Measurements from ENCODE around the gene GMFB.
"Not testable (repeated sequence)": the region's sequence is repeated elsewhere in the genome, so short reads cannot be mapped to it uniquely, and the experiment has no call there.

GMFB gene

DNA sequence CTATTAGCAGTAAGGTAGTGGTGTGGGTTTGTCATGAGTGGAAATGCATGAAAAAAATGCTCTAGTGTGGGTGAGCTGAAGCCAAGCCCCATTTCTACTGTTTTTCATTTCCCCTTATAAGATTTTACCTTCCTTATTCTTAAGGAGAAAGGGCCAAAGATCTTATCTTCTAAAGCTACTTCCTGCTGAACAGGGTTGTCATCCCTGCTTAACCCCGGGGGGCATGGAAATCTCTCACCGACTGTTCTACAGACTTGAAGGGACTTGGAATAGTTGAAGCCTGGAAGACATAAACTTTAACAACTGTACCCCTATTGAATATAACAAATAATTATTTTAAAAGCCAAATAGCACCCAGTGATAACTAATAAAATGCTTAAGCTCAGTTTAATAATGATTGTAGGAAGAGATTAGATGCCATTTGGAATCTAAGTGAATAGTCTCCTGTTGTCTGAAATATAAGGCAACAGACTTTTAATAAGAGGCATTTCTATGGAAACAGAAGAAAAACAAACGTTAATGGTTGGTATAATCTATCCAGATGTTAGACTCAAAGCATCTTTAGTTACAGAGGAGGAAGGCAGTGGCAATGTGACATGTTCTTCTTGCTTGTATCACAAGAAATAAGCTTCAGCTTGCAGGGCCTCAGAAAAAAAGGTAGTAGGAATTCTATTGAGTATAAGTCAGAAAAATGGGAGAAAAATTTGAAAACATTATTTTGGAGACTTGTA lies 1.8 kb upstream of the GMFB start:
- DNase-seq = no peak

DNA sequence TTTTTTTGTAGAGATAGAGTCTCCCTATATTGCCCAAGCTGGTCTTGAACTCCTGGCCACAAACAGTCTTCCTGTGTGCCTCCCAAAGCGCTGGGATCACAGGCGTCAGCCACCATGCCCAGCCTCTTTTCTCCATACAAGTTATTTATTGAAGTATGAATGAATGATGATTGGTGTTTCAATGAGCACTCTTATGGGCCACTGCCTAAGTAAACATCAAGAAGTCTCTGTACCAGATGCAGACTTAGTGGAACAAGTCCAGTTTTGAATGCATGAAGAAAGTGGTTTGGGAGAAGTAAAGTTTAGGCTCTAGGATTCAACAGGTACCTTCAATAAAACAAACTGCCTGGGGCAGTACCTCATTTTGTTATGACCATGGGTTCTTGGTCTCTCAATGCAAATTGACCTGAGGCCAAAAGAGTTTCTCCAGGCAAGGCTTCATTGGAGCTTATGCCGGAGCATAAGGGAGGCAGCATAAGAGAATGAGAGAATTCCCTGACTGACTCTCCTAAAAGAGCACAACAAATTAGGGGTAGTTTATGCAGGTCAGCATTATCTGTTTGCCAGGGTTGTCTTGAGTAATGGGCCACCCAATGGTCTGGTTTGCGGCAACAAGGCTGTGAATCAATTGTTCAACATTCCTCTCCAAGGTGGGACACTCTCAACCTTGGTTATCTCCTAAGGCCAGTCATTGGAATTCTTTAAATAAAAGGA lies 1.1 kb upstream of the GMFB start:
- DNase-seq = no peak

DNA sequence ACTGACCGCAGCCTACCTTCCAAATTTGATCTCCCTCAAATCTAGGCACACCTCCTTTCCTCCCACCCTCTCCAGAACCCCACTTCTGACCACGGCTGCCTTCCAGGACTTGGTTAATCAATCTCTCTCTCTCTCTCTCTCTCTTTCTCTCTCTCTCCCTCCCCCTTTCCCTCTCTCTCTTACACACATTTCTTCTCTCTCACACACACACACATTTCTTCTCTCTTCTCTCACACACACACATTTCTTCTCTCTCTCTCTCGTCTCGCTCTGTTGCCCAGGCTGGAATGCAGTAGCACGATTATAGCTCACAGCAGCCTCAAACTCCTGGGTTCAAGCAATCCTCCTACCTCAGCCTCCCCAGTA lies 521 bp upstream of the GMFB start:
- DNase-seq = no peak

DNA sequence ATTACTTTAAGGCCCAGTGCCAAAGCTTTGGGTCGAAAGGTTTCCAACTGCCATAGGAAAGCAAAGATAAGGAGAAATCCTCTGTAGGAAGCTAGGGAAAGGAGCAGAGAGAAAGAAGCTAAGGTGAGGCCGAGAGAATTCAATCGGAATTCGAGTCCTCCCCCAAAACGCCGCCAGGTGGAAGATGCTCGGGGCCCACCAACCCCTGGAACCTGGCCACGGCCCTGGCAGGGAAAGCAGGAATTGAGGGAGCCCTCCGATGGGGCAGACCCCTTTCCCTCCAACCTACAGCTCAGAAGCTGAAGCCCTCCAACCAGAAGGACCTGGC lies 498 bp downstream of the GMFB start:
- DNase-seq = no peak

DNA sequence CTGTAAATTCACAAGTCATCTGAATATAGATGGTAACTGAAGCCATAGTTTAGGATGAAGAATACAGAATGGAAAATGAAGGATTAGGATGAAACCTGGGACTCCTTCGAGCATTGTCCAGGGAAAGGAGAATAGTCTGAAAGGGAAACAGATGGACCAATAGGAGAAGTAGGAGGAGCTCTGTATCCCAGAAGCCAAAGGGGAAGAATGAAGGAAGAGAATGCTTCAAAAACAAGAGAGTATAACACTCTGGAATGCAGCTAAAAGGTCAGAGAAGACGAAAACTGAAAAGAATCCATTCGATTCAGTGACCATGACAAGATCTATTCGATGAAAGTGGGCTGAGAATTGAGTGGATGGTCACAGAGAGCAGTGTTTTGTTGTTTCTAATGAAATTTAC lies 1.0 kb downstream of the GMFB start:
- DNase-seq = no peak

DNA sequence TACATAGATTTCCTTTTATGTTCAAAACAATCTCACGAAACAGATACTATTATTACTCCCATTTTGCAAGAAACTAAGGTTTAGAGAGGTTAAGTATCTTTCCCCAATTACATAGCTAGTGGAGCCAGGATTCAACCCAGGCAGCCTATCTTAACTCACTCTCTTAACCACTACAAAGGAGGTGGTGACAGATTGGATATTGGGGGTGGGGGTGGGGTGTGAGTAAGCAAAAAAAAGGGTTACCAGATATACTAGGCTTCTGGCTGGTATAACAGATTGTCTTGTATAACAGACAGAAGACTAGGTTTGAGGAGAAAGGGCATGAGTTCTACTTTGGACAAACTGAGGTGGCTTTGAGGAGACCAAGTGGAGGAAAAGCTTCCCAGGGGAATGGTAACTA lies 2.1 kb downstream of the GMFB start:
- no peak for DNase-seq

DNA sequence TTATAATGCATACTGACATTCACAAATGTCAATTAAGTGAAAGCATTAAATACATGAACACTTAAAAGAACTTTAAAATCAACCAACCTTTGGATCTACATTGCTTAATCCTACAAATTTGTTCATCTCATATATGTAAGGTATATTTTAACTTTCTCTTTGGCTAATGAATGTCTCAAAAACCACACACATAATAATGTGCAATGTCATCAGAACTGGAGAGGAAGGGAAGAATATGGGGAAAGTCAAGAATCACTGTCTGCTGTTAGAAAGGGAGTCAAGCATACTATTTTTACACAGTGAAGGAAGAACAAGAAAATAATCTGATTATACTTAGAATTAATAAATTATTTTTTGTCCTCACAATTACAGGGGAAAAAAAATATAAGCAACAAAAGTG lies 4.9 kb downstream of the GMFB start:
- no peak for DNase-seq

DNA sequence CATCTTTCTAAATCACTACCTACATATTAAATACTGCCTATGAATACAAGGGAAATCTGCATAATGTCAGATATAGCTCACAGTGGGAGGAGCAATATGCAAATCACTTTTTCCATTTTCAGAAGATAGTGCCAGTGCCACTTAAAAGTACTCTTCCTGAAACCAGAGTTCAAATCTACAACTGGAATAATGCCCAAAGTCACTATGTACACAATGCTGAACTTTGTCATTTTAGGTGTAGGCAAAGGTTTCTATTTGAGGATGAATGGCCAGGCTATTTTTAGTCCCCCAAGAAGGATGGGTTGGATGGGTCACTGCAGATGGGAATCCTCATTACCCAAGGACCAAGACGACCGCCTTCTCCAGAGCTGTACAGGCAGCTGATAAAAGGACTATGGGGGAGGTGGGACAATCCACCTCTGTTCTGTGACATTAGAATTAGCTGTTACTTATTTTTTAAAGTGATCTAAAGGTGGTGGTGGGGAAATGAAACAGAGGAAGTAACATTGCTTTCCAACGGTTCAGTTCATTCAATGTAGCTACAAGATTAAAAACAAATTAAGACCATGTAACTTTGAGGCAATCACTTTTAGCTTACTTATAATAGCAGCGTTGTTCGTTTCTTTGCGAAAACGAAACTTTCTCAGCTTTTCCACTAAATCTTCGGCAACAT lies 5.6 kb downstream of the GMFB start:
- no peak for DNase-seq

DNA sequence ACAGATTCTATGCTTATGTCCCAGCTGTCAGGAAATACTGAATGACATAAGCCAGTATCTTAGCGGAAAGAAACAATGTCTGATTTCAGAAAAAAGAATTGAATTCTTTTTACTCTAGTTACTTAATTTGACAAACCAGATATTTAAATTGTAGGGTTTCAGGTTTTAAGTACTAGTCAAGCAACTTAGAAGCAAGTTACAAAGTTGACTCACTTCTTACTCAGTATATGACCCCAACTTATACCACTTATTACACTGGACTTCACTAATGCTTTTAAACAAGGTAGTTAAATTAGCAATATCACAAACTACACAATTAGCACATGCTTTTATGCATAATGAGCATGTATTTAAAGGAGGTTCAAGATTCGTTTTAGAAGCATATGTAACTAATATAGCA lies 7.1 kb downstream of the GMFB start:
- DNase-seq = no peak

DNA sequence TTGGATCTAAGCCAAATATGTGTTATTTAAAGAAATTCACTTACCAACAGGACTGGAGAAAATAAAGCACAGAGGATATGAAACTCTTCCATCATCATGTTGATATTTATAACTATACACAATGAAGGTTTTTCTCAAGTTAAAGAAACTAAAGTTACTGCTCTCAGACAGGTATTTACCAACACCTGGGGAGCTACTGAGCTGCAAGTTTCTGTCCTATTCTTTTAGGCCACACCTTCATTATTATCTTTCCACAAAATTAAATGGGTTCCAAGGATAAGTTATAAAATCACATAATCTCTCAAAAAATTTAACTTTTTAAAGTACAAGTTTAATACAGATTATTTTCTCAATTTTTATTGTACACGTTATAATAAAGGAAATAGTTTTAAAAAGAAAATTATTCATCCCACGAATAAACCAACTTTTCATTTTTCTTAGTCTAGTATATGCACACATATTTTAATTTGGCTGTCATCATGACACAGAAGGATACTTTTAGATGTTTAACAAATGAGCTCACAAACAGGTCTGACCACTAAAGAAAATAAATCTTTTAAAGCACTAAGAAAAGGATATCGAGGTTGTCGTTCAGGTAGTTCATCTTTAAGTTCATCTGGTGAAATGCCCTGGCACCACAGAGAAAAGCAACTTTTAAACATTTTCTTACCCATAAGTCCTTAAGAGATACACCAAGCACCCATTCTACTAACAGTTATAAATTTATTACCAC lies 7.8 kb downstream of the GMFB start:
- DNase-seq = no peak

DNA sequence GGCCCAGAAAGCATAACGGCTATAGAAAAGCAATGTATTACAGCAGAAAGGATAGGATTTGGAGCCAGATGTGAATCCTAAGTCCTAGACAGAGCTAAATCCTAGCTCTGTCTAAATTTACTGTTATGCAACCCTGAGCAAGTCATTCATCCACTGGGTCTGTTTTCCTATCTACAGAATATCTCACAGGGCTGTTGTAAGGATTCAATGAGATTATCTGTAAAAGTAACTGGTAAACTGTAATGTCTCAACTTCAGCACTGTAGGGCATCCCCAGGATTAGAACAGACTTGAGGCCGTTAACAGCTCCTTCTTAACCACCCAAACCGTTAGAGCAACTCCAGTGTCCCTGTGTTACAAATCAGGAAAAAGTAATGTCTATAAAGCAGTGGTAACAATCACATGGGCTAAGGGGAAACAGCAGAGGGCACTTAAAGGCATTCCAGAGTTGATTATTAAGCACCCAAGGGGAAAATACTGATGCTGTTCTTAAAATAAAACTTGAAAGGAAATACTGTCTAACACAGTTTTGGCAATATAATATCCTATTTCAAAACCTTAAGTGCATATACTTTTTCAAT lies 10.1 kb downstream of the GMFB start:
- DNase-seq = no peak

DNA sequence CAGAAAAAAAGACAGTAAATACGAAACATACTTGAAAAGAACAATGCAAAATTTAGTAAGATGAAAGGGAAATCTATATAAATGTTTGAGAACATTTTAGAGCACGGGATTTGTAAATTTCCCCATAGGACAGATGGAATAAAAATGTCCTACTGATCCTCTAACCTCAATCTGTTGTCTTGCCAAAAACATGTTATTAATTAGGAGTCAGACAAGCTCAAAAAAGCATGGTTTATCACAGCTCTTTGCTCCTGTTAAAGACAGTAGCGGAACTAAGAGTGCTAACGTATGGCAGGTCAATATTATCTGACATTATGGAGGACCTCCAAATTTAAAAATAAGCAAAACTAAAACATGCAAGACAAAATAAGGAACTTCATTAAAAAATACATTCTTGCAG lies 12.9 kb downstream of the GMFB start:
- DNase-seq = no peak

DNA sequence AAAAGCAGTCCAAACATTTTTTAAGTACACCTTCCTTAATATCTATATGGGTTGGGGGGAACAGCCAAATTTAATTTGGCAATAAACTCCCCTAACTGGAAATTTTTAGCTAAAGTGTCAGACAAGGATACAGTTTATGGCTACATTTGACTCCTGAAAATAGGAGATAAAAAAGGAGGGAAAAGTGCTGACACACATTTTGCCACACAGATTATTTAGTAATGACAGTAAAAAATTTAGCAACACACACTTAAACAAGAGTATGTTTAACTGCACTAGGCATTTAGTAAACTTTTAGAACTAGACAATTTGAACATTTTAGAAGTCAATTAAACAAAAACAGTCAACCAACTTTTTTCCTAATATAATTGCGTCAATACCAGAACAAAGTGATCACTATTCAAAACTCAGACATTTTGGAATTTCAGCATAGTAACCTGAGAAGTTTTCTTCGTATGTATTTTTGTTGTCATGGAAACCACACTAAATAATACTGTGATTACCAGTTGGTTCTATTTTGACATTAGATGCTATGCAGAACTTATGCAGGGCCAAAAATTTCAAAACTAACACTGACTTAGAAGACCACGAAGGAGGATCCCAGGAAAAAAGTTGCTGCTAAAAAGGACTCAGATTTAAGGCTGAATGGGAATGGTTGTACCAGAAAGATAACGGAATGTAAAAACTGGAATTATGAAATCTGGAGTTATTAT lies 13.4 kb downstream of the GMFB start:
- no peak for DNase-seq

DNA sequence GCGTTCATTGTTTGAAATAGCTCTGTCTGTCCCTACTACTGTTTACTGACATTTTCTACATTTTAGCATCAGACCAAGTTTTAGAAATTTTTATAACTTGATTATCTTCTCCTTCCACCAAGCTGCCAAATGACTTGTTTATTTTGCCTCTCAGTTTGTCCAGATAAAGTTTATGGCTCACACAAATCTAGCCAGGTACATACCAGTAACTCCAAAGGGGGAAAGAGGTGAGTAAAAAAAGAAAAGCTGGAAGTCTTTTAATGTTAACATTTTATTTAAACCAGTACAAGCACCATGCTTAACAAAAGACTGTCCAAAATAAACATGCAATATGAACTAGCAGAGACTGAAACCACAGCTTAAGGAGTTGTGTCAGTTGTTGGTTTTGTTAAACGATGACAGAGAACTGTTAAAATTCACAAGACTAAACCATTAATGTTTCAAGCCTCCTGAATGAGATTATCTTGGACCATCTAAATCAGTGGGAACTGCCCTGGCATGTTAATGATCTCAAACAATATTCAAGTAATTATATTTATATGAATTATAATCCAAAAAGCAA lies 14.5 kb downstream of the GMFB start:
- DNase-seq = no peak

DNA sequence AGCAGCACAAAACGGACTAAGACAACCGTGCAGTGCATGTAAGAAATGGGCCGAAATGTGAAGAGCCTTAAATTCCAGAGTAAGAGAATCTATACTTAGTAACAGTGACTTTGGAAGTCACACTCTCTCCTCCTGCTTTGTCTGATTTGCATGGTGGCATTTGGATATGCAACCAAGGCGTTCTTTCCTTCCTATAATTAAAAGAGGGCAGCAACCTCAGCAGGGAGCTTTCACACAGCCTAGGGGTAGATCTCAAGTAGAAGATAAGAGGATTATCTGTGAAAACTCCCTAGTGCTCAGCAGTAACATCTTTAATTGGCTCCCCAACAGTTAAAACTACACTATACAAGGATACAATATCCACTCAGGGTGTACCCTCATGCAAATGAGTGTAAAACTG lies 16.5 kb downstream of the GMFB start:
- DNase-seq = no peak

DNA sequence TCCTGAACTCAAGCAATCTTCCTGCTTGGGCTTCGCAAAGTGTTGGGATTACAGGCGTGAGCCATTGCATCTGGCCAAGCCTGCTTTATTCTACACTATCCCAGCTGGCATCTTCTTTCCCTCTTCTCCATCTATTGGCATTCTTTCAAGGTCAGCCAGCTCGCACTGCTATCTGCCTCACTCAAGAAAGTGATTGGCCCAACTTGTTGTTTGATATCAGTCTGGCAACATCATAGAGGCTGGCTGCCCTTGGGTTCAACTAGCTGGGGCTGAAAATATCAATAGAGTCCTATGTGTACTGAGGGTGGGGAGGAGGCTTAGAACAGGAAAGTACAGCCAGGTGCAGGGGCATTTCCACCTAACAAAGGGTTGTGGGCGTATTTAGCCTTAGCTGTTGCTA lies 17.1 kb downstream of the GMFB start:
- no peak for DNase-seq

DNA sequence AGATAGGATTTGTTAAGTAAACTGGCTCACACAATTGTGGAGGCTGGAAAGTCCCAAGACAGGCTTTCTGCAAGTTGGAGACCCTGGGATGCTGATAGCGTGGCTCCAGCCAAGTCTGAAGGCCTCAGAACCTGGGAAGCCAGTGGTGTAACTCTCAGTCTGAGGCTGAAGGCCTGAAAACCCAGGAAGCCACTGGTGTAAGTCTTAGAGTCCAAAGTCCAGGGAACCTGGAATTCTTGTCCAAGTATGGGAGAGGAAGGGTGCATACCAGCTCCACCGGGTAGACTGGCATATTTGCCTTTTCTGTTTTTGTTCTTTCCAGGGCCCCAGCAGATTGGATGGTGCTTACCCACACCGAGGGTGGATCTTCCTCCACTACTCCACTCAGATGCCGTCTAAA lies 18.1 kb downstream of the GMFB start:
- DNase-seq = no peak

DNA sequence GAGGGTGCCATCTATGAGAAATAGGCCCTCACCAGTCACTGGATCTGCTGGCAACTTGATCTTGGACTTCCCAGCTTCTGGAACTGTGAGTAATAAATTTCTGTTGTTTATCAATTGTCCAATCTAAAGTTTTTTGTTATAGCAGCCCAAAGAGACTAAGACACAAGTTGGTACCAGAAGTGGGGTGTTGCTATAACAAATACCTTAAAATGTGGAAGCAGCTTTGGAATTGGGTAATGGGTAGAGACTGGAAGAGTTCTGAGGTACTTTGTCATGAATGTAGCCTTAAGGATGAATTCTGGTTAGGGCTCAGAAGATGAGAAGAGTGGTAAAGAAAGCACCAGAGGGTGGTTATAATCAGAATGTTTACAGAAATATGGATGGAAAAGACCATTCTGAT lies 21.5 kb downstream of the GMFB start:
- no peak for DNase-seq

DNA sequence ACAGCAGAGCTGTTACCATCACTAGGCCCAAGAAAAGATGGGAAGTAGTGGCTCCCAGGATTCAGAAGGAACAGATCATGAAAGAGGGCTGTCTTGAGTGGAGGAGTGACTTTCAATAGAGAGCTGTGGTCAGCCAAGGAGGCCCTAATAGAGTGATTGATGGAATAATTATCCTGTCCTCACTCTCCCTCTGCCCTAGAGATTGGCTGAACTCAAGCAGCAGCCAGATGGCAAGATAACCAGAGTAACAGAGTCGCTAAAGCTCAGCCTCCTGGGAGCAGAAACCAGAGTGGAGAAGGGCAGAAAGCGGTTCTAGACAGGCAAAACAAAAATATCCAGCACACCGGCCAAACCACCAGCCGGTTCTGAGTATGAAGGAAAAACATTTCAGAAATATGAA lies 23.1 kb downstream of the GMFB start:
- DNase-seq = no peak

DNA sequence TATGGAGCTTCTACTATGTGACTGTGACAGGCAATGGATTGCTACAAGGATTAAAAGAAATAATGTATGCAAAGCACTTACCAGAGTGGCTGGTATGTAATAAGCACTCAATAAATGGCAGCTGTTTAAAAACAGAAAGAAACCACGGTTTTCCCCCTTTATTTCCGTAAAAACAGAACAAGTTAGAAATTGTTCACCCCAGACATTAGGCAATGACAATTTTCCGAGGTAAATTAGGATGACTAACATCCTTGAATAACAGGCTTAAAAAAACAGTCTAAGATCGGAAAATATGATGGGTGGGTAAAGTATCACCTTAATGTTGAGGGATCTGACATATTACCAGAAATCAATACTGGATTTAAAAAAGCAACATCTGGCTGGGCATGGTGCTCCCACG lies 26.7 kb downstream of the GMFB start:
- DNase-seq = no peak

DNA sequence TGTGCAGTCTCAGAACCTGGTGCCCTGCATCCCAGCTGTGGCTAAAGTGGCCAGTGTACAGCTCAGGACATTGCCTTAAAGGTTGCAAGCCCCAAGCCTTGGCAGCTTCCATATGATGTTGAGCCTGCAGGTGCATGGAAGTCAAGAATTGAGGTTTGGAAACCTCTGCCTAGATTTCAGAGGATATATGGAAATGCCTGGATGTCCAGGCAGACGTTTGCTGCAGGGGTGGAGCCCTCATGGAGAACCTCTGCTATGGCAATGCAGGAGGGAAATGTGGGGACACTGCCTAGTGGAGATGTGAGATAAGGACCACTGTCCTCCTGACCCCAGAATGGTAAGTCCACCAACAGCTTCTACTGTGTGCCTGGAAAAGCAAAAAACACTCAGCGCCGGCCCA lies 29.7 kb downstream of the GMFB start:
- DNase-seq = no peak

DNA sequence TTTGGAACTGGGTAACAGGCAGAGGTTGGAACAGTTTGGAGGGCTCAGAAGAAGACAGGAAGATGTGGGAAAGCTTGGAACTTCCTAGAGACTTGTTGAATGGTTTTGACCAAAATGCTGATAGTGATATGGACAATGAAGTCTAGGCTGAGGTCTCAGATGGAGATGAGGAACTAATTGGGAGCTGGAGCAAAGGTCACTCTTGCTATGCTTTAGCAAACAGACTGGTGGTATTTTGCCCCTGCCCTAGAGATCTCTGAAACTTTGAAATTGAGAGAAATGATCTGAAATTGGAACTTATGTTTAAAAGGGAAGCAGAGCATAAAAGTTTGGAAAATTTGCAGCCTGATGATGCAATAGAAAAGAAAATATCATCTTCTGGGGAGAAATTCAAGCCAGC lies 30.2 kb downstream of the GMFB start:
- not testable (repeated sequence) for DNase-seq

DNA sequence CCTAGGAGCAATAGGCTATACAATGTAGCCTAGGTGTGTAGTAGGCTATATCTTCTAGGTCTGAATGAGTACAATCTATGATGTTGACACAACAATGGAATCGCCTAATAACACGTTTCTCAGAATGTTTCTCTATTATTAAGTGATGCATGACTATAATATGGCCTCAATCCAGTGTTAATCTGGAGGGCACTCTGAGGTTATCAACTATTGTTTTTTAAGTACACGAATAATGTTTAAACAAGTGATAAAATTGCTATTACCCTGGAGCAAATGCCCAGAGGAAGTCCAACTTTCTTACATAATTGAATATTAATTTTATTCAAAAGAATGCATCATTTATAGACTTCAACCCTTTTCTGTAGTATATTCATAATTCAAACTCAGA lies 31.2 kb downstream of the GMFB start:
- no peak for DNase-seq

All from NCI-H510A (cell line).